ENCODE data around the gene GRPEL1. TPM values are rescaled to one million over a fixed set of nuclear protein-coding genes. Genes with fewer than 3 reads are reported as not detected.
A peak's percentile ranks its signal among the peaks of the same experiment; 100 is the strongest.
"Not testable (repeated sequence)": the region's sequence is repeated elsewhere in the genome, so short reads cannot be mapped to it uniquely, and the experiment has no call there.

The GRPEL1 gene
- total and polyA plus RNA-seq, 2 donors (not counting 1 experiment from before 2014, with no cell fraction given), result 16.3 to 42.7 TPM

GRCh38 chr4:7087036-7087435 is 19.2 kb upstream of the GRPEL1 start:
- Histone ChIP-seq H3K36me3 (ENCODE audit: control insufficient read depth, insufficient read depth, low read length) (no peaks in the 10 kb centered on the region), H3K79me2 (ENCODE audit: control insufficient read depth, insufficient read depth, low read length) (no peaks in the 10 kb centered on the region), H3K9ac (ENCODE audit: insufficient read depth, low read length) (no peak overlapping the region), H3K4me2 (ENCODE audit: extremely low read depth, insufficient read depth, low read length) (no peak overlapping the region), H3K9me3 (ENCODE audit: control insufficient read depth, insufficient read depth, low read depth, low read length) (no peaks in the 10 kb centered on the region), H3K27me3 (ENCODE audit: control insufficient read depth, insufficient read depth, low read length) (peaks cover 4% of the 10 kb centered on the region), H3K4me1 (ENCODE audit: control insufficient read depth, extremely low read depth, insufficient read depth, low read length) (no peaks in the 10 kb centered on the region), H3K4me3 (replicated peaks in 1 of 4; ENCODE audit: control extremely low read depth in 1 of 4, insufficient read depth in 1 of 4, low read depth in 3 of 4, low read length in 4 of 4) (no peak overlapping the region), H4K20me1 (ENCODE audit: control insufficient read depth, extremely low read depth, insufficient read depth, low read length) (no peaks in the 10 kb centered on the region), H3K27ac (ENCODE audit: insufficient read depth, low read length) (no peak overlapping the region), H2AFZ (ENCODE audit: low read length) (no peak overlapping the region)
- DNase-seq (ENCODE audit: low read depth in 2 of 2), result no peak
- no peak for TF ChIP-seq CTCF (conservative IDR thresholded peaks at IDR 0.05 in 1 of 2, IDR thresholded peaks at IDR 0.05 in 1 of 2; ENCODE audit: low read depth in 1 of 2, low read length in 2 of 2)
- TF ChIP-seq EZH2 (IDR thresholded peaks at IDR 0.05; ENCODE audit: low read length, missing control alignments), result no peak

GRCh38 chr4:7086384-7086783 is 18.5 kb upstream of the GRPEL1 start:
- no peak for DNase-seq (ENCODE audit: low read depth in 2 of 2)
- no peaks in the 10 kb centered on the region for H3K36me3 ChIP-seq (ENCODE audit: control insufficient read depth, insufficient read depth, low read length)
- H3K4me2 ChIP-seq (ENCODE audit: extremely low read depth, insufficient read depth, low read length), result no peak overlapping the region
- no peak overlapping the region for H2AFZ ChIP-seq (ENCODE audit: low read length)
- no peaks in the 10 kb centered on the region for H3K4me1 ChIP-seq (ENCODE audit: control insufficient read depth, extremely low read depth, insufficient read depth, low read length)
- no peaks in the 10 kb centered on the region for H4K20me1 ChIP-seq (ENCODE audit: control insufficient read depth, extremely low read depth, insufficient read depth, low read length)
- no peaks in the 10 kb centered on the region for H3K79me2 ChIP-seq (ENCODE audit: control insufficient read depth, insufficient read depth, low read length)
- H3K9me3 ChIP-seq (ENCODE audit: control insufficient read depth, insufficient read depth, low read depth, low read length), result no peaks in the 10 kb centered on the region
- H3K4me3 ChIP-seq (replicated peaks in 1 of 4; ENCODE audit: control extremely low read depth in 1 of 4, insufficient read depth in 1 of 4, low read depth in 3 of 4, low read length in 4 of 4), result no peak overlapping the region
- TF ChIP-seq EZH2 (IDR thresholded peaks at IDR 0.05; ENCODE audit: low read length, missing control alignments) (no peak), CTCF (conservative IDR thresholded peaks at IDR 0.05 in 1 of 2, IDR thresholded peaks at IDR 0.05 in 1 of 2; ENCODE audit: low read depth in 1 of 2, low read length in 2 of 2) (no peak)
- peaks cover 7% of the 10 kb centered on the region for H3K27me3 ChIP-seq (ENCODE audit: control insufficient read depth, insufficient read depth, low read length)
- no peak overlapping the region for H3K27ac ChIP-seq (ENCODE audit: insufficient read depth, low read length)
- no peak overlapping the region for H3K9ac ChIP-seq (ENCODE audit: insufficient read depth, low read length)

GRCh38 chr4:7084564-7084961 is 16.7 kb upstream of the GRPEL1 start:
- H3K4me2 ChIP-seq (ENCODE audit: extremely low read depth, insufficient read depth, low read length), result peak overlapping the region; percentile 13
- not testable (repeated sequence) for H3K9me3 ChIP-seq (ENCODE audit: control insufficient read depth, insufficient read depth, low read depth, low read length); H4K20me1 ChIP-seq (ENCODE audit: control insufficient read depth, extremely low read depth, insufficient read depth, low read length); DNase-seq (ENCODE audit: low read depth in 2 of 2); H3K36me3 ChIP-seq (ENCODE audit: control insufficient read depth, insufficient read depth, low read length); H3K9ac ChIP-seq (ENCODE audit: insufficient read depth, low read length); H3K27me3 ChIP-seq (ENCODE audit: control insufficient read depth, insufficient read depth, low read length); H3K4me1 ChIP-seq (ENCODE audit: control insufficient read depth, extremely low read depth, insufficient read depth, low read length); H3K4me3 ChIP-seq (replicated peaks in 1 of 4; ENCODE audit: control extremely low read depth in 1 of 4, insufficient read depth in 1 of 4, low read depth in 3 of 4, low read length in 4 of 4); H3K27ac ChIP-seq (ENCODE audit: insufficient read depth, low read length); H3K79me2 ChIP-seq (ENCODE audit: control insufficient read depth, insufficient read depth, low read length)
- peak overlapping the region; percentile 30 for H2AFZ ChIP-seq (ENCODE audit: low read length)

Data from fibroblast of lung (primary cell).